IPS DF 6.9 (cell line): ENCODE results near the gene ZSCAN10.

Experiments
- DNase-seq: peaks from one replicate; pipeline ENCODE4 v3.0.0-alpha.2; 2013; ENCODE audit warnings: low read depth, low spot score
- H3K27ac ChIP-seq: one replicate; pipeline ENCODE4 v1.5.1; 2013; ENCODE audit warnings: low read length, control low read depth
- H3K27me3 ChIP-seq: 2 replicates; pipeline ENCODE4 v1.6.1; 2013; ENCODE audit warnings: mild to moderate bottlenecking, low read length; ENCODE audit not compliant: control insufficient read depth, insufficient read depth
- H3K36me3 ChIP-seq: 2 replicates; pipeline ENCODE4 v1.6.1; 2013; ENCODE audit warnings: low read length; ENCODE audit not compliant: control insufficient read depth, insufficient read depth
- H3K4me1 ChIP-seq: 2 replicates; pipeline ENCODE4 v1.6.1; 2013; ENCODE audit warnings: low read length; ENCODE audit not compliant: control insufficient read depth, insufficient read depth
- H3K4me3 ChIP-seq: 2 replicates; pipeline ENCODE4 v1.5.1; 2013; ENCODE audit warnings: mild to moderate bottlenecking, low read length
- H3K9me3 ChIP-seq: 2 replicates; pipeline ENCODE4 v1.6.1; 2013; ENCODE audit warnings: low read length, inconsistent platforms; ENCODE audit not compliant: control insufficient read depth, insufficient read depth
- WGBS: extraction: QIAGEN DNeasy Blood & Tissue Kit; methylation state at CpG from one replicate; pipeline ENCODE4 v1.1.7; 2013; ENCODE audit warnings: mixed read lengths, missing lambda C conversion rate; ENCODE audit not compliant: insufficient read length, insufficient coverage; 5-methylcytosine and 5-hydroxymethylcytosine counted together

The ZSCAN10 gene

DNA sequence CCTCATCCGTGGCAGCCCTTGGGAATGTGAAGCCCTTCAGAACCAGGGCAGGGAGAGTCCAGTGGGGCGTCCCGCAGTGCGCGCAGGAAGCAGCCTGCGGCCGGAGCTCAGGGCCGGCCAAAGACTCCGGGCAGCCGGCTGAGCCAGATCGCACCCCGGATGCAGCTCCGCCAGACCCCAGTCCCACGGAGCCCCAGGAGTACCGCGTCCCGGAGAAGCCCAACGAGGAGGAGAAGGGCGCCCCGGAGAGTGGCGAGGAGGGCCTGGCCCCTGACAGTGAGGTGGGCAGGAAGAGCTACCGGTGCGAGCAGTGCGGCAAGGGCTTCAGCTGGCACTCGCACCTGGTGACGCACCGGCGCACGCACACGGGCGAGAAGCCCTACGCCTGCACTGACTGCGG is 20.2 kb upstream of the ZSCAN10 start:
- no peak for DNase-seq
- WGBS, result no CpG with 5 or more reads among the region's 33 CpGs
- no peaks in the 10 kb centered on the region for H3K27me3 ChIP-seq
- H3K36me3 ChIP-seq, result peaks cover 24% of the 10 kb centered on the region
- H3K27ac ChIP-seq, result no peak overlapping the region
- H3K9me3 ChIP-seq, result no peaks in the 10 kb centered on the region
- peaks cover 1% of the 10 kb centered on the region; the same call in 1 of the 2 replicates for H3K4me1 ChIP-seq
- no peak overlapping the region for H3K4me3 ChIP-seq

DNA sequence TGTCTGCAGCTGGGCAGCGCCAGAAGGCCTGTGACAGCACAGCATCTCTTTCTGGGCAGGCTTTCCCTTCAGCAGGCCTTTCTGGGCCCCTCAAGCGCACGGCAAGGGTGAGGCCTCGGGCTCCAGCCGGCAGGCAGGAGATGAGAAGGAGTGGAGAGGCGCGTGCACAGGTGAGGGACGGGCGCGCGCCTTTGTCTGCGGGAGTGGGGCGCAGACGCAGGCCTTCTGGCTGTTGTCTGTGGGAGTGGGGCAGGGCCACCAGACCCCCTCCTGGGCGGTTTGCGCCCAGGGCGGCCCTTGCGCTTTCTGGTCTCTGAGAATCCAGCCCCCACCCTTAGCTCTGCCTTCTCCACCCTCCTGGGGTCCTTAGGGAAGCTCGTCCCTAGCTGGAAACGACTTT is 19.8 kb upstream of the ZSCAN10 start:
- Histone ChIP-seq H3K27ac (no peak overlapping the region), H3K4me3 (no peak overlapping the region), H3K4me1 (peaks cover 1% of the 10 kb centered on the region; the same call in 1 of the 2 replicates), H3K9me3 (no peaks in the 10 kb centered on the region), H3K36me3 (peaks cover 24% of the 10 kb centered on the region), H3K27me3 (no peaks in the 10 kb centered on the region)
- no CpG with 5 or more reads among the region's 20 CpGs for WGBS
- no peak for DNase-seq

DNA sequence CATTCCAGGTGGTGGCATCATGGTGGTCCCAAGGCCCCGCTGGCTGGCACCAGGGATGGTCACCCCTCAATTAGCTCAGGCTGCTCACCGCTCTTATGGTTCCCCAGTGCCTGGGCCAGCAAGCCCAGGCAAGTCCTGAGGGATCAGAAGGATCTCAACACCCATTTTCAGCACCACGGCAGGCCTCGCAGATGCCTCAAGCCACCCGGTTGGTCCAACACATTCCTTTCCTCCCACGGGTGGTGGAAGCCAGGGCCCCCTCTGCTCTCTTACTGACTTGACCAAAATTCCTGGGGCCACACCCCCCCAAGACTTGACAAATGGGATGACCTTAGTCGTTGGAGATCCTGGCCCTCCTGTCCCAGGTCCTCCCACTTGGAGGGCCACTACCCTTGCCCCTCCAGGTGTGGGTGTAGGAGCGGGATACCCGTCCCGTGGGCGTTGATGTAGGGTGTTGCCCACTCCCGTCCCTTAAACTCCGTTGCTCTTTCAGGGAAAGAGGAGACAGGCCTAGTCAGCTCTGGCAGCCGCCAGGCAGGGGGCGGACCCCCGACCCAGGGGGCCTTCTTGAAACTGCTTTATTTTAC is 19.2 kb upstream of the ZSCAN10 start:
- Histone ChIP-seq H3K4me1 (peaks cover 1% of the 10 kb centered on the region; the same call in 1 of the 2 replicates), H3K27ac (no peak overlapping the region), H3K9me3 (no peaks in the 10 kb centered on the region), H3K4me3 (no peak overlapping the region), H3K27me3 (no peaks in the 10 kb centered on the region), H3K36me3 (peaks cover 24% of the 10 kb centered on the region)
- DNase-seq, result no peak
- whole genome bisulfite sequencing, result no CpG with 5 or more reads among the region's 16 CpGs

DNA sequence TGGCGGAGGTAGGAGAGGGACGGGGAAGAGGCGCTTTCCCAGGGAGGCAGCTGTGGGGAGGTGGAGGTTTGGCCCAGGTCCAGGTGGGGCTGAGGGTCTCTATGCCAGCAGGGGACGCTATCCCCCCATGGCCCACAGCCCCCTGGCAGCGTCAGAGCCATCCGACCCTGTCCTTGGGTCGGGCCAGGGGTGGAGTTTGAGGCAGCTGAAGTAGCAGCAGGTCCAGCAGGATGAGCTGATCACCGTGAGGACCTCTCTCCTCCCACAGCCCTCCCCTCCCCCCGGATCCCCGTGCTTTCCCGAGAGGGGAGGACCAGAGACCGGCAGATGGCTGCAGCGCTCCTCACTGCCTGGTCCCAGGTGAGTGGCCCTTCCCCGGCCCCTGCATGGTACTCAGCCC is 16.5 kb upstream of the ZSCAN10 start:
- DNase-seq, result no peak
- WGBS, result no CpG with 5 or more reads among the region's 14 CpGs

DNA sequence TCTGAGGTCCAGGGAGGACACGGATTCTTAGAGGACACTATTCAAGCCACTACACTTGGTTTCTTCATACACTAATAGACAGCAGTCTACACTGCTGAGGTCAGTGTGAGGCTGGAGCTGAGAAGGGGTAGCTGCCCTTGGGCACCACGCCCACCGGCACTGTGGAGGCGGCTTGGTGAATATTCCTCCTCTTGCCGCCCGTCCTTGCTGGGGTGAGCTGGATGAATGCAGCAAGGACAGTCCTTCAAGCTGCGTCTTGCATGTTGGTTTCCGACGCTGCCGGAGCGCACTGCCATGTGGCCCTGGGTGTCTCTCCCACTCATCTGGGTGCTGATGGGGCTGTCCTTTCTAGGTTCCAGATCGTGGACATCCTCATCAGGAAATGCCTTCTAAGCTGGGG is 15.9 kb upstream of the ZSCAN10 start:
- Histone ChIP-seq H3K4me1 (peaks cover 1% of the 10 kb centered on the region; the same call in 1 of the 2 replicates), H3K27ac (no peak overlapping the region), H3K27me3 (no peaks in the 10 kb centered on the region), H3K36me3 (peaks cover 22% of the 10 kb centered on the region), H3K9me3 (no peaks in the 10 kb centered on the region), H3K4me3 (no peak overlapping the region)
- no CpG with 5 or more reads among the region's 12 CpGs for WGBS
- no peak for DNase-seq

More for the DNA sequence above, 16.5 kb upstream of the ZSCAN10 start:
- no peak overlapping the region for H3K4me3 ChIP-seq
- no peaks in the 10 kb centered on the region for H3K27me3 ChIP-seq
- H3K9me3 ChIP-seq, result no peaks in the 10 kb centered on the region
- H3K36me3 ChIP-seq, result peaks cover 24% of the 10 kb centered on the region
- H3K4me1 ChIP-seq, result peaks cover 1% of the 10 kb centered on the region; the same call in 1 of the 2 replicates
- no peak overlapping the region for H3K27ac ChIP-seq

DNA sequence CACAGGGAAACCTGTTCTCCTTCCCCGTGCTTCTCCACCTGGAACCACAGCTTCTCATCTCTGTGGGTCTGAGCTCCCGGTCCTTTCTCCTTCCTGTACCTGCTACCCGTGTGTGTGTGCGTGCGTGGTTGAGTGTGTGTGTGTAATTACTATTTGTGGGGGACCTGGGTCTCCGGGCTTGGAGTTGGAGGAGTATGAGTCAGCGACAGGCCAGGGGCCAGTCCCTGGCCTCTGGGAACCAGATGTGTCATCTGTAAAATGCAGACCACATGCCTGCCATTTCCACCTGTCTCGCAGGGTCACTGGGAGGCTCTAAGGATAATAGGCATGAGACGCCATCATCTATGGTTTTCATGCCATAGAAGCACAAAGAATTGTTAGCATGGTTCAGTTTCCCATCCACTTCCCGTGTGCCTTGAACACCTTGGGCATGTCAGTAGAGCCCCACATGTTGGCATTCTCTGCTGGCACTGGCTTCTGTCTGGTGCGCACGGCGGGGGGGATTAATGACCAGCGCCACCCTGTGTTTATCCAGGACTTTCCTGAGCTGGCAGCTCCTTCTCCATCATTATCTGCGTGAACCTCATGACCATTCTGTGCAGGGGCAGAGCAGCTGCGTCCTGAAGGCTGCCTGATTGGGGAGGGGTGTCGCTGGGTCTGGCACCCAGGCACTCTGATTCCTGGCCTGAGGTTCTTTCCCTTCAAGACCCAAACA is 14.8 kb upstream of the ZSCAN10 start:
- no CpG with 5 or more reads among the region's 17 CpGs for WGBS
- Histone ChIP-seq H3K4me1 (no peaks in the 10 kb centered on the region), H3K27me3 (no peaks in the 10 kb centered on the region), H3K27ac (no peak overlapping the region), H3K4me3 (no peak overlapping the region), H3K36me3 (peaks cover 13% of the 10 kb centered on the region), H3K9me3 (no peaks in the 10 kb centered on the region)
- DNase-seq, result no peak

DNA sequence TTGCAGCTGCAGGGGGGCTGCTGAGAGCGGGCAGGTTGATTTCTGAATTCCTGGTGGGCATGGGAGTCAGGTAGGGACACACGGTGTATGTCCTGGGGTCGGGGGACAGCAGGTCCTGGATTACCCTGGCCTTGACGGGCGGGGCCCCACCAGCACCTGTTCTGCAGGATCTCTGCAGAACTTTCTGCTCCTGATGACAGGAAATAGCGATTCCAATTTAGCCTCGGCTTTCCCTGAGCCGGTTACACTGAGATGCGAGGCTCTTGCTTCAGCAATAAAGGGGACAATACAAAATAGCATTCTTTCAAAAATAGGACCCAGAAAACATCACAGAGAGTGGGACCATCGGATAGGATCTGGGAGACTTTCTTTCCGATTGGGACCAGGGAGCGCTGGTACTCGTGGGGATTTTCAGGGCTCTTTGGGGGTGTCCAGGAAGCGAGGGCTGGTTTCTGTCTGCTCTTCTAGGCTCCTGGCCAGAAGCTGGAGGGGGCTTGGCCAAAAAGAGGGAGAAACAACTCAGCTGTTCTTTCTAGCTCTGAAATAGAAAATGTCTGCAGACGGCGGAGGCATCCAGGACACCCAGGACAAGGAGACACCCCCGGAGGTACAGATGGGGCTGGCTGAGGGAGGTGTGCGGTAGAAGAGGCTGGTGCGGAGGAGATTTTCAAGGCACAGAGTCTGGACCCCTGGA is 13.9 kb upstream of the ZSCAN10 start:
- Histone ChIP-seq H3K9me3 (no peaks in the 10 kb centered on the region), H3K36me3 (peaks cover 8% of the 10 kb centered on the region), H3K4me1 (no peaks in the 10 kb centered on the region), H3K4me3 (peak overlapping the region; percentile 89), H3K27ac (no peak overlapping the region), H3K27me3 (no peaks in the 10 kb centered on the region)
- no CpG with 5 or more reads among the region's 19 CpGs for WGBS
- no peak for DNase-seq

DNA sequence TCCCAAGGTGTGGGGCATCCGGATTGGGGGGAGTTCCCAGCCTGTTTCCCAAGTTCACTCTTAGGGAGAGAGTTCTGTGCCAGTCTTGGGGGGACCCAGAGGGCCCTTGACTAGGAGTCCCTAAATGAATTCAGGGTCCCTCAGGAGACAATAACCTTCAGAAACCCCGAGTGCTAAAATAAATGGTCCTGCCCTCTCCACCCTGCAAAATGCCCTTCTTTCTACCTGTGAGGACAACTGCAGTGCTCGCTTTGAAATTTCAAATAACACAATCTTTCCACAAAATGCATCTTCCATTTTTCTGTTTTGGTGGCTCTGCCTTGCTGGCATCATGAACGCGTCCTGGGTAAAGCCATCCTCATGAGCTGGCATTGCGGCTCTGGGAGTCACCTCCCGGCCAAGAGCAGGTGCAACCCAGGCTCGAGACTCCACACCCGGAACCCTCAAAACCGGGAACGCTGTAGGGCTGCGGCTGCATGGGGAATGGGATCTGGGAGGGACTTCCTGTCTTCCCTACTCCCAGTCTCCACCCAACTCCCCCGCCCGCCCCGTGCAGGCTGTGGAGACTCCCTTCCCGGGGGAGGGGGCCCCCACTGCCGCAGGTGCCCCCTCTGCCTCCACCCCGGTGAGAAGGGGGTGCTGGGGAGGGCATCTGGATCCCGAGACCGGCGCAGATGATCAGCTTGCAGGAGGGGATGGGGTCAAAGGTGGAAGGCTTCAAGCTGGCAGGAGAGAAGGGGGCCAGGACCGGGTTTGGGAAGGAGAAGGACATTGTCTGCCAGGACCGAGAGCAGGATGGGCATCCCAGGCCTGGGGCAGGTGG is 13.2 kb upstream of the ZSCAN10 start, which contains the start of gene ZNF205:
Gene ZNF205, plus strand, starts transcription at position 529 of the 823 bp plus-strand sequence. CDS start 845 bp downstream, outside the sequence.
- H3K36me3 ChIP-seq, result peaks cover 7% of the 10 kb centered on the region; the same call in 1 of the 2 replicates
- no peaks in the 10 kb centered on the region for H3K4me1 ChIP-seq
- DNase-seq, result no peak
- no peaks in the 10 kb centered on the region for H3K27me3 ChIP-seq
- H3K9me3 ChIP-seq, result no peaks in the 10 kb centered on the region
- no CpG with 5 or more reads among the region's 23 CpGs for WGBS
- peak within 1 kb of the TSS; percentile 89 for H3K4me3 ChIP-seq
- H3K27ac ChIP-seq, result no peak within 1 kb of the TSS

DNA sequence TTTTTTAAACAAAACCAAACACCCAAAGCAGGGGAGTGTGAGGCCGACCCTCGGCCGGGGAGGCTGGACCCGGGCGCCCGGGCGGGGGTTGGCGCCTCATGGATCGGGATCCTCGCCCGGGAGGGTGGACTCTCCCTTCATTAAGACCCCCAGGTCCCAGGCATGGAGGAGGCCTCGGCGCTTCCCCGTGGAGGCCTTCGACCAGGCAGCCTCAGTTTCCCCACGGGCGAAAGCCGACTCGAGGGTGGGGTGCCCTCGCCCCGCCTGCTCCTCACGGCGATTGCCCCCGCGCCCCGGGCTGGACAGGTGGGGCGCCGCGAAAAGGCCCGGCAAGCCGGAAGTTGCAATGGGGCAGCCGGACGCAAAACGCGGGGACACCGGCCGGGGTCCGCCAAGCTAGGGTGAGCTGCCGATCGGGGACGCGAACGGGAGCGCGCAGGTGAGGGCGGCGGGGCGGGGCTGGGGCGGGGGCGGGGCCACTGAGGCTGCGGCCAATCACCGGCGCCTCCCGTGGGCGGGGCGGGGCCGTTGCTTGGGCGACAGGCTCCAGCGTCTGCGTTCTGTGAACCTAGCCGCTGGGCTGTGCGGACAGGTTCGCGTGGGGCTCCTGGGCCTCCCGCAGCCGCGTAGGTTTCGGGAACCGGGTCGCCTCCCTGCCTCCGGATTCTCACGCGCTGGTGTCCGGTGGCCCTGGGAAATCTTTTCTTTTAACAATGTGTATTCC is 7.3 kb upstream of the ZSCAN10 start:
- DNase-seq, result no peak
- no peaks in the 10 kb centered on the region for H3K36me3 ChIP-seq
- no peak overlapping the region for H3K27ac ChIP-seq
- no peaks in the 10 kb centered on the region for H3K27me3 ChIP-seq
- H3K9me3 ChIP-seq, result no peaks in the 10 kb centered on the region
- WGBS, result no CpG with 5 or more reads among the region's 74 CpGs
- peaks cover 2% of the 10 kb centered on the region for H3K4me1 ChIP-seq
- H3K4me3 ChIP-seq, result peak overlapping the region; percentile 69; the same call in 1 of the 2 replicates
